GM19395 (cell line): ENCODE results near the gene PRKN.

Source experiments
- ATAC-seq: cut with Tn5 transposase; IDR thresholded peaks from one replicate; pipeline ENCODE4 v1.9.1; 2021; ENCODE audit warnings: mild to moderate bottlenecking, moderate library complexity; ENCODE audit not compliant: unreplicated experiment

The PRKN gene

GRCh38 chr6:161644521-161644920 lies 1083.0 kb downstream of the PRKN start:
- ATAC-seq: no peak

GRCh38 chr6:161641175-161641574 lies 1086.4 kb downstream of the PRKN start:
- ATAC-seq: no peak

- no peak for ATAC-seq
Observed at GRCh38 chr6:161639772-161640171, 1087.8 kb downstream of the PRKN start.

- no peak for ATAC-seq
Observed at GRCh38 chr6:161637658-161638057, 1089.9 kb downstream of the PRKN start.

GRCh38 chr6:161636882-161637430 lies 1090.6 kb downstream of the PRKN start:
- ATAC-seq: no peak

GRCh38 chr6:161635975-161636374 lies 1091.6 kb downstream of the PRKN start:
- no peak for ATAC-seq

GRCh38 chr6:161634916-161635315 lies 1092.7 kb downstream of the PRKN start:
- no peak for ATAC-seq

GRCh38 chr6:161631676-161632194 lies 1095.8 kb downstream of the PRKN start:
- no peak for ATAC-seq

- no peak for ATAC-seq
Observed at GRCh38 chr6:161630674-161631073, 1096.9 kb downstream of the PRKN start.

GRCh38 chr6:161626132-161626676 lies 1101.4 kb downstream of the PRKN start:
- no peak for ATAC-seq

- no peak for ATAC-seq
Observed at GRCh38 chr6:161624111-161624510, 1103.5 kb downstream of the PRKN start.

GRCh38 chr6:161622779-161623178 lies 1104.8 kb downstream of the PRKN start:
- no peak for ATAC-seq

- ATAC-seq: no peak
Observed at GRCh38 chr6:161618831-161619454, 1108.6 kb downstream of the PRKN start.

- ATAC-seq: no peak
Observed at GRCh38 chr6:161613711-161614110, 1113.9 kb downstream of the PRKN start.

GRCh38 chr6:161608771-161609170 lies 1118.8 kb downstream of the PRKN start:
- ATAC-seq: no peak

- ATAC-seq: no peak
Observed at GRCh38 chr6:161607696-161608297, 1119.8 kb downstream of the PRKN start.

- ATAC-seq: no peak
Observed at GRCh38 chr6:161602359-161602758, 1125.2 kb downstream of the PRKN start.

- ATAC-seq: no peak
Observed at GRCh38 chr6:161598896-161599295, 1128.7 kb downstream of the PRKN start.

- no peak for ATAC-seq
Observed at GRCh38 chr6:161596807-161597520, 1130.6 kb downstream of the PRKN start.

GRCh38 chr6:161594412-161594811 lies 1133.2 kb downstream of the PRKN start:
- ATAC-seq: no peak

- no peak for ATAC-seq
Observed at GRCh38 chr6:161590961-161591627, 1136.5 kb downstream of the PRKN start.
